Measurements from ENCODE around the gene NAMPT.
"Not testable (repeated sequence)": the region's sequence is repeated elsewhere in the genome, so short reads cannot be mapped to it uniquely, and the experiment has no call there.

DNA sequence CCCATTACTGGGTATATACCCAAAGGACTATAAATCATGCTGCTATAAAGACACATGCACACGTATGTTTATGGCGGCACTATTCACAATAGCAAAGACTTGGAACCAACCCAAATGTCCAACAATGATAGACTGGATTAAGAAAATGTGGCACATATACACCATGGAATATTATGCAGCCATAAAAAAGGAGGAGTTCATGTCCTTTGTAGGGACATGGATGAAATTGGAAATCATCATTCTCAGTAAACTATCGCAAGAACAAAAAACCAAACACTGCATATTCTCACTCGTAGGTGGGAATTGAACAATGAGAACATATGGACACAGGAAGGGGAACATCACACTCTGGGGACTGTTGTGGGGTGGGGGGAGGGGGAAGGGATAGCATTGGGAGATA lies 13.8 kb upstream of the NAMPT start:
- not testable (repeated sequence) for TF ChIP-seq POLR2AphosphoS5 (IDR thresholded peaks at IDR 0.05; ENCODE audit: low read depth, low read length); TAF1 (IDR thresholded peaks at IDR 0.05; ENCODE audit: low read depth, low read length); POLR2A (IDR thresholded peaks at IDR 0.05; ENCODE audit: low read depth, low read length); PAX5 (IDR thresholded peaks at IDR 0.05; ENCODE audit: insufficient read depth, low read length, severe bottlenecking)
